ENCODE measurements around the gene THOC6.

THOC6 gene

GRCh38 chr16:2987286-2987685 is 36.5 kb upstream of the THOC6 start:
- H3K27me3 ChIP-seq (replicated peaks; ENCODE audit: insufficient read depth, low read length) = peaks cover 84% of the 10 kb centered on the region
- H2AFZ ChIP-seq (ENCODE audit: low read length) = no peak overlapping the region
- no peak overlapping the region for H3K4me3 ChIP-seq (ENCODE audit: low read length)
- H3K36me3 ChIP-seq (replicated peaks; ENCODE audit: insufficient read depth, low read length) = no peaks in the 10 kb centered on the region
- no peak for DNase-seq
- H3K9me2 ChIP-seq (replicated peaks; ENCODE audit: insufficient read depth, low read length) = no peaks in the 10 kb centered on the region
- no peaks in the 10 kb centered on the region for H3K79me2 ChIP-seq (ENCODE audit: low read length)
- no peak overlapping the region for H3K27ac ChIP-seq (ENCODE audit: low read length)
- peaks cover 5% of the 10 kb centered on the region; the same call in 1 of the 2 replicates for H3K4me1 ChIP-seq (ENCODE audit: low read length)
- H3K9ac ChIP-seq (ENCODE audit: low read length) = no peak overlapping the region
- no peaks in the 10 kb centered on the region for H4K20me1 ChIP-seq (ENCODE audit: insufficient read depth, low read length)
- no peak overlapping the region for H3K4me2 ChIP-seq (ENCODE audit: low read depth, low read length)
- H3K9me3 ChIP-seq (replicated peaks; ENCODE audit: insufficient read depth, low read length) = no peaks in the 10 kb centered on the region
- TF ChIP-seq CTCF (IDR thresholded peaks at IDR 0.05; ENCODE audit: low read length) (no peak), EZH2phosphoT487 (IDR thresholded peaks at IDR 0.05; ENCODE audit: low read length) (no peak), EZH2 (optimal IDR thresholded peaks at IDR 0.05; ENCODE audit: low read depth, low read length) (no peak)
- 0 out of 2 replicates have a peak, but pooled peaks cover 2% of the 10 kb centered on the region for H3F3A ChIP-seq (ENCODE audit: insufficient read depth, low read length)

DNA sequence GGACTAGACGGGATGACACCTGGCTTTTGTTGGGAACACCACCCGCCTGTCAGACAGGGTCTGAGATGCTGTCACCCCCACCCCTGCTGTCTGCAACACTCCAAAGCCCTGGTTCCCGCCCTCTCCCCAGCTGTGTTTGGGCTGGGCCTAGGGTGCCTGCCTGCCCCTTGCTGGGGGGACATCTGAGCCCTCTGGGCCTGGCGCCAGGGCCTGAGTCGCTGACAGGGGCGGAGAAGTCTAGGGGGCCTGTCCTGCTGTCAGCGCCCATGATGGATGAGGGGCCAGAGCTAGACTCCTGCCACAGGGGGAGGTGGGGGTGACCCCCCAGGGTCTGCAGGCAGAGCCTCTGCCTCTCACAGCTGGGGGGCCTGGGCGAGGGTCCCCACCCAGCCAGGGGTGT is 36.0 kb upstream of the THOC6 start:
- Histone ChIP-seq H3K27me3 (replicated peaks; ENCODE audit: insufficient read depth, low read length) (peaks cover 90% of the 10 kb centered on the region), H3K4me1 (ENCODE audit: low read length) (peaks cover 5% of the 10 kb centered on the region; the same call in 1 of the 2 replicates), H3K9me3 (replicated peaks; ENCODE audit: insufficient read depth, low read length) (no peaks in the 10 kb centered on the region), H3K79me2 (ENCODE audit: low read length) (no peaks in the 10 kb centered on the region), H3K9ac (ENCODE audit: low read length) (no peak overlapping the region), H3K9me2 (replicated peaks; ENCODE audit: insufficient read depth, low read length) (no peaks in the 10 kb centered on the region), H4K20me1 (ENCODE audit: insufficient read depth, low read length) (no peaks in the 10 kb centered on the region), H3K27ac (ENCODE audit: low read length) (no peak overlapping the region), H3K4me2 (ENCODE audit: low read depth, low read length) (no peak overlapping the region), H3K4me3 (ENCODE audit: low read length) (no peak overlapping the region), H3F3A (ENCODE audit: insufficient read depth, low read length) (0 out of 2 replicates have a peak, but pooled peaks cover 2% of the 10 kb centered on the region), H3K36me3 (replicated peaks; ENCODE audit: insufficient read depth, low read length) (no peaks in the 10 kb centered on the region), H2AFZ (ENCODE audit: low read length) (no peak overlapping the region)
- TF ChIP-seq CTCF (IDR thresholded peaks at IDR 0.05; ENCODE audit: low read length) = no peak
- TF ChIP-seq EZH2phosphoT487 (IDR thresholded peaks at IDR 0.05; ENCODE audit: low read length) = no peak
- no peak for TF ChIP-seq EZH2 (optimal IDR thresholded peaks at IDR 0.05; ENCODE audit: low read depth, low read length)
- DNase-seq = no peak

GRCh38 chr16:2988590-2989099 is 35.2 kb upstream of the THOC6 start:
- no peaks in the 10 kb centered on the region for H3K9me2 ChIP-seq (replicated peaks; ENCODE audit: insufficient read depth, low read length)
- H3K79me2 ChIP-seq (ENCODE audit: low read length) = no peaks in the 10 kb centered on the region
- peaks cover 98% of the 10 kb centered on the region for H3K27me3 ChIP-seq (replicated peaks; ENCODE audit: insufficient read depth, low read length)
- no peak overlapping the region for H3K9ac ChIP-seq (ENCODE audit: low read length)
- no peak overlapping the region for H3K4me2 ChIP-seq (ENCODE audit: low read depth, low read length)
- no peaks in the 10 kb centered on the region for H4K20me1 ChIP-seq (ENCODE audit: insufficient read depth, low read length)
- H3K4me1 ChIP-seq (ENCODE audit: low read length) = peaks cover 5% of the 10 kb centered on the region; the same call in 1 of the 2 replicates
- no peaks in the 10 kb centered on the region for H3K36me3 ChIP-seq (replicated peaks; ENCODE audit: insufficient read depth, low read length)
- no peak overlapping the region for H3K4me3 ChIP-seq (ENCODE audit: low read length)
- no peak overlapping the region for H2AFZ ChIP-seq (ENCODE audit: low read length)
- no peaks in the 10 kb centered on the region for H3F3A ChIP-seq (ENCODE audit: insufficient read depth, low read length)
- no peak for DNase-seq
- TF ChIP-seq EZH2phosphoT487 (IDR thresholded peaks at IDR 0.05; ENCODE audit: low read length) (no peak), EZH2 (optimal IDR thresholded peaks at IDR 0.05; ENCODE audit: low read depth, low read length) (no peak), CTCF (IDR thresholded peaks at IDR 0.05; ENCODE audit: low read length) (no peak)
- H3K9me3 ChIP-seq (replicated peaks; ENCODE audit: insufficient read depth, low read length) = no peaks in the 10 kb centered on the region
- no peak overlapping the region for H3K27ac ChIP-seq (ENCODE audit: low read length)
